OCI-LY1 (cell line): ENCODE measurements around the gene FAM200A.

Experiments used
- EZH2 ChIP-seq: fragments of 200-600 bp; sonication (generic), shearing (Covaris generic); IDR thresholded peaks from 2 replicates; pipeline ENCODE4 v1.8.0; 2017; ENCODE audit warnings: borderline replicate concordance, mixed run types, mild to moderate bottlenecking, antibody characterized with exemption, low read length, moderate library complexity, mixed read lengths
- TF ChIP-seq, protein P1 (sequence below): fragments of 200-600 bp; sonication (generic), shearing (Covaris generic); IDR thresholded peaks from 2 replicates; pipeline ENCODE4 v1.5.1; 2017; ENCODE audit warnings: mild to moderate bottlenecking, antibody characterized with exemption, low read length, moderate library complexity, mixed read lengths

DNA sequence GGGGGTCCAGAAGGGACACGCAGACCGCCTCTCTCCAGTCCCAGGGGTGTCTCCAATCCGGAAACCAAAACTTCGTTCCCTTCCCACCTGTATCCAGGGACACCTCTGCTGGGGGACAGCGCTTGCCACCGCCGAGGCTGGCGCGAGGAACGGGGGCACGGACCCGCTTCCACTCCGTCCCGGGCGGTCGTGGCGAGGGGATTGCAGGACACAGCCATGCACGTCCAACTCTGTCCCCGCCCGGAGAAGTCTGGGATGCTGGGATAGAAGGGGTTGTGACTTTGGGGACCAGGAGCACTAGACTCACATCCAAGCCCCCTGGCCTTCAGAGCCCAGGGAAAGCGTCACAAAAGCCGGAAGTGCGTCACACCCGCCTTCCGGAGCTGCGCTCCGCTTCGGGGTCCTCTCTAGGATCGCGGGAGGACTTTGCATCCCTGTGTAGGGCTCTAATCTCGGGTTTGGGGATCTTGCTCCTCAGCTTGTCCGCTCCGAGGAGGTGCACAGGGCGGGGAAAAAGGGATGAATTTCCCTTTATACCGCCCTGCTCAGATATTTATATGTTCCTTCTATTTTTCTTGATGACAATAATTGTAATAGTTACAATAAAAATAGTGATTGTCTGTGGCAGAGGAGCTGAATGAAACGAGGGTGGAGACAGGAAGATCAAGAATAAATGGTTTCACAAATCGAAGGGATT lies at the start of gene FAM200A:
- TF ChIP-seq, protein P1, sequence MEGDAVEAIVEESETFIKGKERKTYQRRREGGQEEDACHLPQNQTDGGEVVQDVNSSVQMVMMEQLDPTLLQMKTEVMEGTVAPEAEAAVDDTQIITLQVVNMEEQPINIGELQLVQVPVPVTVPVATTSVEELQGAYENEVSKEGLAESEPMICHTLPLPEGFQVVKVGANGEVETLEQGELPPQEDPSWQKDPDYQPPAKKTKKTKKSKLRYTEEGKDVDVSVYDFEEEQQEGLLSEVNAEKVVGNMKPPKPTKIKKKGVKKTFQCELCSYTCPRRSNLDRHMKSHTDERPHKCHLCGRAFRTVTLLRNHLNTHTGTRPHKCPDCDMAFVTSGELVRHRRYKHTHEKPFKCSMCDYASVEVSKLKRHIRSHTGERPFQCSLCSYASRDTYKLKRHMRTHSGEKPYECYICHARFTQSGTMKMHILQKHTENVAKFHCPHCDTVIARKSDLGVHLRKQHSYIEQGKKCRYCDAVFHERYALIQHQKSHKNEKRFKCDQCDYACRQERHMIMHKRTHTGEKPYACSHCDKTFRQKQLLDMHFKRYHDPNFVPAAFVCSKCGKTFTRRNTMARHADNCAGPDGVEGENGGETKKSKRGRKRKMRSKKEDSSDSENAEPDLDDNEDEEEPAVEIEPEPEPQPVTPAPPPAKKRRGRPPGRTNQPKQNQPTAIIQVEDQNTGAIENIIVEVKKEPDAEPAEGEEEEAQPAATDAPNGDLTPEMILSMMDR: no peak
- no peak for TF ChIP-seq EZH2
